ENCODE results near the gene PREB.
"Not testable (repeated sequence)": the region's sequence is repeated elsewhere in the genome, so short reads cannot be mapped to it uniquely, and the experiment has no call there.

The PREB gene

DNA sequence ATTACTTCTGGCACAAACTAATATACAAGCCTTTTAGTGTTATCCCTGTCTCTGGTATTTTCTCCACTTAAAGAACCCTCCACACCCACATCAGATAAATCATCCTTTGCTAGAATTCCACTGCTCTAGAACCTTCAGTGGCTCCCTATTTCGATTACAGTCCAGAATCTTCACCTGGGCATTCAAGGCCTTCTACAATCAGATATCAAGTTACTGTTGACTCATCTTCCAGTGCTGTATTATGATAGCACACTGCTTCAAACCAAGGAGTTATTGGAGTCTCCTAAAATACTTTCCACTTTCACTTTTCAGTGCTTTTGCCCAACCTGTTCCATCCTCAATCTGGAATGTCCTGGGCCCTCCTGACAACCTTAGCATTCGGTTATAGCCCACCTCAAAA is 18.9 kb downstream of the PREB start:
- H3K27ac ChIP-seq (ENCODE audit: low read depth, low read length) = no peak overlapping the region
- no peak overlapping the region for H3K9ac ChIP-seq (ENCODE audit: low read length)
- no peak overlapping the region for H3K4me3 ChIP-seq (ENCODE audit: low read length)
- H3K4me1 ChIP-seq (ENCODE audit: control insufficient read depth, insufficient read depth, low read length) = no peaks in the 10 kb centered on the region
- H3K27me3 ChIP-seq (ENCODE audit: control insufficient read depth, insufficient read depth, low read length) = peaks cover 7% of the 10 kb centered on the region
- no peaks in the 10 kb centered on the region for H3K36me3 ChIP-seq (ENCODE audit: control insufficient read depth, insufficient read depth, low read length)

DNA sequence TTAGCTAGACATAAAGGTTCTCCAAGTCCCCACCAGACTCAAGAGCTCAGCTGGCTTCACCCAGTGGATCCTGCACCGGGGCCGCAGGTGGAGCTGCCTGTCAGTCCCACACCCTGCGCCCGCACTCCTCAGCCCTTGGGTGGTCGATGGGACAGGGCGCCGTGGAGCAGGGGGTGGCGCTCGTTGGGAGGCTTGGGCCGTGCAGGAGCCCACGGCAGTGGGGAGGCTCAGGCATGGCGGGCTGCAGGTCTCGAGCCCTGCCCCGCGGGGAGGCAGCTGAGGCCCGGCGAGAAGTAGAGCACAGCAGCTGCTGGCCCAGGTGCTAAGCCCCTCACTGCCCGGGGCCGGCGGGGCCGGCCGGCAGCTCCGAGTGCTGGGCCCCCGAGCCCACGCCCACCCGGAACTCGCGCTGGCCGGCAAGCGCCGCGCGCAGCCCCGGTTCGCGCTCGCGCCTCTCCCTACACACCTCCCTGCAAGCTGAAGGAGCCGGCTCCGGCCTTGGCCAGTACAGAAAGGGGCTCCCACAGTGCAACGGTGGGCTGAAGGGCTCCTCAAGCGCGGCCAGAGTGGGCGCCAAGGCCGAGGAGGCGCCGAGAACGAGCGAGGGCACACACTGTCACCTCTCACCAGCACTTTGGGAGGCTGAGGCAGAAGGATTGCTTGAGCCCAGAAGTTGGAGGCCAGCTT is 22.9 kb downstream of the PREB start:
- not testable (repeated sequence) for H3K4me3 ChIP-seq (ENCODE audit: low read length); H3K9ac ChIP-seq (ENCODE audit: low read length); H3K4me1 ChIP-seq (ENCODE audit: control insufficient read depth, insufficient read depth, low read length); H3K27me3 ChIP-seq (ENCODE audit: control insufficient read depth, insufficient read depth, low read length); H3K36me3 ChIP-seq (ENCODE audit: control insufficient read depth, insufficient read depth, low read length); H3K27ac ChIP-seq (ENCODE audit: low read depth, low read length)

DNA sequence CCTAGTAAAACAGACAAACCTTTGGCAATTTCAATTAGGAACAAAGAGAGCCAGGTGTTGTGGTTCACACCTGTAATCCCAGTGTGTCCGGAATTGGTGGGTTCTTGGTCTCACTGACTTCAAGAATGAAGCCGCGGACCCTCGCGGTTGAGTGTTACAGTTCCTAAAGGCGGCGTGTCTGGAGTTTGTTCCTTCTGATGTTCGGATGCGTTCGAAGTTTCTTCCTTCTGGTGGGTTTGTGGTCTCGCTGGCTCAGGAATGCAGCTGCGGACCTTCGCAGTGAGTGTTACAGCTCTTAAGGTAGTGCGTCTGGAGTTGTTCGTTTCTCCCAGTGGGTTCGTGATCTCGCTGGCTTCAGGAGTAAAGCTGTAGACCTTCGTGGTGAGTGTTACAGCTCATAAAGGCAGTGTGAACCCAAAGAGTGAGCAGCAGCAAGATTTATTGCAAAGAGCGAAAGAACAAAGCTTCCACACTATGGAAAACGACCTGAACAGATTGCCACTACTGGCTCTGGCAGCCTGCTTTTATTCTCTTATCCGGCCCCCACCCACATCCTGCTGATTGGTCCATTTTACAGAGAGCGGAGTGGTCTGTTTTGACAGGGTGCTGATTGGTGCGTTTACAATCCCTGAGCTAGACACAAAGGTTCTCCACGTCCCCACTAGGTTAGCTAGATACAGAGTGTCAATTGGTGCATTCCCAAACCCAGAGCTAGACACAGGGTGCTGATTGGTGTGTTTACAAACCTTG is 23.7 kb downstream of the PREB start:
- H3K9ac ChIP-seq (ENCODE audit: low read length); H3K27me3 ChIP-seq (ENCODE audit: control insufficient read depth, insufficient read depth, low read length); H3K4me1 ChIP-seq (ENCODE audit: control insufficient read depth, insufficient read depth, low read length); H3K27ac ChIP-seq (ENCODE audit: low read depth, low read length); H3K4me3 ChIP-seq (ENCODE audit: low read length); H3K36me3 ChIP-seq (ENCODE audit: control insufficient read depth, insufficient read depth, low read length): not testable (repeated sequence)

DNA sequence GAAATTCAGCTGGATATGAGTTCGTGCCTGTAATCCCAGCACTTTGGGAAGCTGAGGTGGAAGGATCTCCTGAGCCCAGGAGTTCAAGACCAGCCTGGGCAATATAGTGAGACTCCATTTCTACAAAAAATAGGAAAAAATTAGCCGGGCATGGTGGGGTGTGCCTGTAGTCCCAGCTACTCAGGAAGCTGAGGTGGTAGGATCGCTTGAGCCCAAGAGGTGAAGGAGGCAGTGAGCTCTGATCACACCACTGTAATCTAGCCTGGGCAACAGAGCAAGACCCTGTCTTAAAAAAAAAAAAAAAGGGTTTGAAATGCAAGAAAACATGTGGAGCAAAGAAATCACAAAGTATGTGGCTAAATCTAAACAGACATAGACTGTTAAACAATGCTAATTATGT is 25.4 kb downstream of the PREB start:
- no peak overlapping the region for H3K4me3 ChIP-seq (ENCODE audit: low read length)
- H3K4me1 ChIP-seq (ENCODE audit: control insufficient read depth, insufficient read depth, low read length) = no peaks in the 10 kb centered on the region
- no peaks in the 10 kb centered on the region for H3K36me3 ChIP-seq (ENCODE audit: control insufficient read depth, insufficient read depth, low read length)
- no peak overlapping the region for H3K9ac ChIP-seq (ENCODE audit: low read length)
- no peaks in the 10 kb centered on the region for H3K27me3 ChIP-seq (ENCODE audit: control insufficient read depth, insufficient read depth, low read length)
- no peak overlapping the region for H3K27ac ChIP-seq (ENCODE audit: low read depth, low read length)

DNA sequence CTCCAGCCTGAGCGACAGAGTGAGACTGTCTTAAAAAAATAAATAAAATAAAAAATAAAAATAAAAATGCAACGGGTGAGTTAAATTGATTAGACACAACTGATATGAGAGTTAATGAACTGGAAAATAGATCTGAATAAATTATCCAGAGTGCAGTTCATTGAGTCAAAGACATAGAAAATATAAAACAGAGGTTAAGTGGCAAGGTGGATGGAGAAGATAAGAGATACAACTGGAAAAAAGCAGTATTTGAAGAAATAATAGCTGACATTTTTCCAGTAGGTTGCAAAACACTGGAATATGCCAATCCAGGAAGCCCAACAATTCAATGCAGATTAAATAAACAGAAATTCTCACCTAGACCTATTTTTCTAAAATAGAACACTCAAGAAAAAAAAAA is 26.2 kb downstream of the PREB start:
- H3K27me3 ChIP-seq (ENCODE audit: control insufficient read depth, insufficient read depth, low read length) = no peaks in the 10 kb centered on the region
- no peak overlapping the region for H3K9ac ChIP-seq (ENCODE audit: low read length)
- no peak overlapping the region for H3K27ac ChIP-seq (ENCODE audit: low read depth, low read length)
- H3K4me3 ChIP-seq (ENCODE audit: low read length) = no peak overlapping the region
- H3K36me3 ChIP-seq (ENCODE audit: control insufficient read depth, insufficient read depth, low read length) = no peaks in the 10 kb centered on the region
- H3K4me1 ChIP-seq (ENCODE audit: control insufficient read depth, insufficient read depth, low read length) = no peaks in the 10 kb centered on the region

DNA sequence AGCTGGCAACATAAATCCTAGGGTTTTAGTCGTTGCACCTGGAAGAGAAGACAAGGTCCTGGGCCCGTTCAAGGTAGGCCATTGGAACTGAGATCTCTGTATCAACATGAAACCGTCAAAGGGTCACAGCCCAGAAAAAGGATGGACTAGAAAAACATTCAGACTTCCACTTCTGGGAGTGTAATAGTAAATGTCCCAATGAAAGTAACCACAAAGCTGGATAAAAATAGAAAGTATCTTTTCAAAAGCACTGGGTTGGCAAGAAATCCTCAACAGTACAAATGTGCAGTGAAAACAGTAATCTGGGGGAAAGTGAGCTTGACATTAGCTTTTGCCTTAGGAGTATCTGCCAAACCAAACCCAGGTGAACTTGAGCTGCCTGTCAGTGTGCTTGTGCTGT is 28.5 kb downstream of the PREB start:
- H3K36me3 ChIP-seq (ENCODE audit: control insufficient read depth, insufficient read depth, low read length) = no peaks in the 10 kb centered on the region
- H3K27ac ChIP-seq (ENCODE audit: low read depth, low read length) = no peak overlapping the region
- no peak overlapping the region for H3K4me3 ChIP-seq (ENCODE audit: low read length)
- H3K27me3 ChIP-seq (ENCODE audit: control insufficient read depth, insufficient read depth, low read length) = no peaks in the 10 kb centered on the region
- H3K9ac ChIP-seq (ENCODE audit: low read length) = no peak overlapping the region
- no peaks in the 10 kb centered on the region for H3K4me1 ChIP-seq (ENCODE audit: control insufficient read depth, insufficient read depth, low read length)

DNA sequence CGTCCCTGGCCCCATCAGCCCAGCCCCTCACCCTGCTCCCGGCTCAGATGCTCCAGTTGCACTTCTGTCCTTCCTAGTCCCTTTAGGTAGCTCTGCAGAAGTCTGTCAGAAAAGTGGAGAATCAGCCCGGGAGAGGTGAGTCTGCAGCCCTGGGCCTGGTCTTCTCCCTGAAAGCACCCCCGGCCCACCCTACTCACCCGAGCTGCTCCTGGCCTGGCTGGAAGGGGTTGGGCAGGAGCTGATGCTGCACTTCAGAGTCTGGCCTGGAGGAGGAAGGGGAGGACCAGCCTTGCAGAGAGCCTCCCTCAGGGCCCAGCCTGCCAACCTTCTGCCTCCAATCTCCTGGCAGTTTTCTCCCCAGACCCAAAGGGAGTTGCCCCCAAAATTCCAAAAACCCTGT is 32.1 kb downstream of the PREB start:
- H3K4me1 ChIP-seq (ENCODE audit: control insufficient read depth, insufficient read depth, low read length) = no peaks in the 10 kb centered on the region
- H3K9ac ChIP-seq (ENCODE audit: low read length) = no peak overlapping the region

DNA sequence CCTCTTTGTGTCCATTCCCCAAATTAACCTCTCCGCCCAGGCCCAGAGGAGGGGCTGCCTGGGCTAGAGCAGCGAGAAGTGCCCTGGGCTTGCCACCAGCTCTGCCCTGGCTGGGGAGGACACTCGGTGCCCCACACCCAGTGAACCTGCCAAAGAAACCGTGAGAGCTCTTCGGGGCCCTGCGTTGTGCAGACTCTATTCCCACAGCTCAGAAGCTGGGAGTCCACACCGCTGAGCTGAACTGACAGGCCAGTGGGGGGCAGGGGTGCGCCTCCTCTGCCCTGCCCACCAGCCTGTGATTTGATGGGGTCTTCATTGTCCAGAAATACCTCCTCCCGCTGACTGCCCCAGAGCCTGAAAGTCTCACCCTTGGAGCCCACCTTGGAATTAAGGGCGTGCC is 34.4 kb downstream of the PREB start:
- no peaks in the 10 kb centered on the region for H3K36me3 ChIP-seq (ENCODE audit: control insufficient read depth, insufficient read depth, low read length)
- no peak overlapping the region for H3K4me3 ChIP-seq (ENCODE audit: low read length)
- H3K27me3 ChIP-seq (ENCODE audit: control insufficient read depth, insufficient read depth, low read length) = no peaks in the 10 kb centered on the region
- no peak overlapping the region for H3K27ac ChIP-seq (ENCODE audit: low read depth, low read length)
- H3K9ac ChIP-seq (ENCODE audit: low read length) = no peak overlapping the region
- H3K4me1 ChIP-seq (ENCODE audit: control insufficient read depth, insufficient read depth, low read length) = peaks cover 7% of the 10 kb centered on the region

More for the DNA sequence above, 32.1 kb downstream of the PREB start:
- Histone ChIP-seq H3K4me3 (ENCODE audit: low read length) (no peak overlapping the region), H3K27me3 (ENCODE audit: control insufficient read depth, insufficient read depth, low read length) (no peaks in the 10 kb centered on the region), H3K36me3 (ENCODE audit: control insufficient read depth, insufficient read depth, low read length) (no peaks in the 10 kb centered on the region), H3K27ac (ENCODE audit: low read depth, low read length) (no peak overlapping the region)

DNA sequence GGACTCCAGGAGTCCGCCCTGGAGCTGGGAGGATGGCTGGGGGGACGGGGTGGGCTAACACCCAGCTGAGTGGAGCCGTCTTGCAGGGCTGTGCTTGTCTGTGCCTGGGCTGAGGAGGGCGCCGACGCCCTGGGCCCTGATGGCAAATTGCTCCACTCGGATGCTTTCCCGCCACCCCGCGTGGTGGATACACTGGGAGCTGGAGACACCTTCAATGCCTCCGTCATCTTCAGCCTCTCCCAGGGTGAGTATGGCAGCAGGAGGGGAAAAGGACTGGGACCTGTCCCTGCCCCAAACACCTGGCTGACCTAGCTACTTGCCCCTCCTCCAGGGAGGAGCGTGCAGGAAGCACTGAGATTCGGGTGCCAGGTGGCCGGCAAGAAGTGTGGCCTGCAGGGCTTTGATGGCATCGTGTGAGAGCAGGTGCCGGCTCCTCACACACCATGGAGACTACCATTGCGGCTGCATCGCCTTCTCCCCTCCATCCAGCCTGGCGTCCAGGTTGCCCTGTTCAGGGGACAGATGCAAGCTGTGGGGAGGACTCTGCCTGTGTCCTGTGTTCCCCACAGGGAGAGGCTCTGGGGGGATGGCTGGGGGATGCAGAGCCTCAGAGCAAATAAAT is 35.0 kb downstream of the PREB start:
- H3K36me3 ChIP-seq (ENCODE audit: control insufficient read depth, insufficient read depth, low read length) = no peaks in the 10 kb centered on the region
- H3K4me3 ChIP-seq (ENCODE audit: low read length) = no peak overlapping the region
- no peaks in the 10 kb centered on the region for H3K27me3 ChIP-seq (ENCODE audit: control insufficient read depth, insufficient read depth, low read length)
- H3K4me1 ChIP-seq (ENCODE audit: control insufficient read depth, insufficient read depth, low read length) = peaks cover 7% of the 10 kb centered on the region
- no peak overlapping the region for H3K9ac ChIP-seq (ENCODE audit: low read length)
- H3K27ac ChIP-seq (ENCODE audit: low read depth, low read length) = no peak overlapping the region

DNA sequence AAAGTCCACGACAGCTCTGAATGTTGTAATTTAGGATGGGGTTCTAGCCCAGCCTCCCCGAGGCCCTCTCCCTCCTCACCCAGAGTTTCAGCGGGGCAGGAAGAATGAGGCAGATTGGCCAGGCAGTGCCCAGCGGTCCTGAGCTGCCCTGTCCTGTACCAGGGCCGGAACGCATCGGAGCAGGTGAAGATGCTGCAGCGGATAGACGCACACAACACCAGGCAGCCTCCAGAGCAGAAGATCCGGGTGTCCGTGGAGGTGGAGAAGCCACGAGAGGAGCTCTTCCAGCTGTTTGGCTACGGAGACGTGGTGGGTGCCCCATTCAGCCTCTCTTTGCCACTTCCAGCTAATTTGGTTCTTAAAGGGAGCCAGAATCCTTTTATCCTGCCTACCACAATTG is 37.1 kb downstream of the PREB start:
- H3K27ac ChIP-seq (ENCODE audit: low read depth, low read length) = no peak overlapping the region
- peaks cover 7% of the 10 kb centered on the region for H3K4me1 ChIP-seq (ENCODE audit: control insufficient read depth, insufficient read depth, low read length)
- H3K27me3 ChIP-seq (ENCODE audit: control insufficient read depth, insufficient read depth, low read length) = no peaks in the 10 kb centered on the region
- no peaks in the 10 kb centered on the region for H3K36me3 ChIP-seq (ENCODE audit: control insufficient read depth, insufficient read depth, low read length)
- H3K9ac ChIP-seq (ENCODE audit: low read length) = no peak overlapping the region
- H3K4me3 ChIP-seq (ENCODE audit: low read length) = no peak overlapping the region

DNA sequence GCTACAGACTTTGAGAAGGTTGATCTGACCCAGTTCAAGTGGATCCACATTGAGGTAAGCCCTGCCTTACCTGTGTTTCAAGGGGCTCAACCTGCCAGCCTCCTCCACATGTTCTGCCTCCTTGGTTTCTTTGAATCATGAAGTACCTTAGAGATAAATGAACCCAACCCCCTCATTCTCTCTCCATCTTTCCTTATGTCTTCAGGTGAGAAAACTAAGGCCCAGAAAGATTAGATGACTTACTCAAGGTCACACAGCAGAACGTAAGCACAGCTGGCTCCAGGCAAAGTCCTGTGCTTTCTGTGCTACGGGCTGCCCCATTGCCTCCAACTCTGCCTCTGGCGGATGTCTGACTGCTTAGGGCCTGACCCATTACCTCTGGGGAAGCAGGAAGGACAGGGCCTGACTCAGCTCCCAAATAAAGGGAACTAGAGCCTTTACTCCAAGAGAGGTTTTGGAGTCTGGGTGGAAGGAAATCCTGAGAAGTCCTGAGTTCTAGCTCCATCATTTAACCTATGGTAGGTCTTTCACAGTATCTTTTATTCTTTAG is 37.6 kb downstream of the PREB start:
- peaks cover 7% of the 10 kb centered on the region for H3K4me1 ChIP-seq (ENCODE audit: control insufficient read depth, insufficient read depth, low read length)
- no peak overlapping the region for H3K9ac ChIP-seq (ENCODE audit: low read length)
- no peaks in the 10 kb centered on the region for H3K27me3 ChIP-seq (ENCODE audit: control insufficient read depth, insufficient read depth, low read length)
- no peak overlapping the region for H3K27ac ChIP-seq (ENCODE audit: low read depth, low read length)
- no peaks in the 10 kb centered on the region for H3K36me3 ChIP-seq (ENCODE audit: control insufficient read depth, insufficient read depth, low read length)
- H3K4me3 ChIP-seq (ENCODE audit: low read length) = no peak overlapping the region

DNA sequence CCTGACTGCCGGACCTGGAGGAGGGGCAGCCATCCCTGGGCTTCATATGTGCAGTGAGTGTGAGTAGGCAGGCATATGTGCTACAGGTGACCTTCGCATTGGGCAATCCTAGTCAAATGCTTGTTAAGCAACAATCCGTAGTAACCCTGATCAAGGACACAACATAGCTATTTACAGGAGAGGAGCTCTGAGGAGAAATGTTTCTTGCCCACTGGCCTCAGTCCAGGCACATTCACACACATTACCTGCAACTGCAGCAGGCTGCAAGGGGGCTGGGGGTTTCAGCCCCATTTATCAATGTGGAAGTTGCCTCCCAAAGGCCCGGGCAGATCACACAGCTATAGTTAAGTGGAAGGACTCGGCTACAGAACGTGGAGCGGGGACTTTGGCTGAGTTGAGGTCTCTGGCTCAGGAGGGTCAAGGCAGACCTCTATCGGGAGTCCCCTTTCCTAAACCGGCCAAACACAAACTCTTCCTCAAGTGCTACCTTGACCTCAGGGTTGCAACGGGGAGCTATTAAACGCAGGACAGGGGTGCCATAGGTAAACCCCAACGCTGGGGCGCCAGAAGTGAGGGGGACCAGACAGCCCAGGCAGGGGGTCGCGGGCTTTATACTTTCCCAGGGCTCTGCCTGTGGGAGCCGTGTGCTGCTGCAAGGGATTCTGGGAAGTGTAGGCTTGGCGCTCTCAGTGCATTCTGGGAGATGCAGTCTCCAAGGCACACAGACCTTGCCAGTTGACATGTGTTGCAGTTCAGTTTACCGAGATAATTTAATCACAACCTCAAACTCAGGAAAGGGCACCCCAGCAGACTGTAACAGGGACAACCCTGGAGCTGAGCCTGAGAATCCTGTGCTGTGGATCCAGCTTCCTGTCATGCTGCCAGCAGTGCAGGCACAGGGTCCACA is 38.4 kb downstream of the PREB start:
- Histone ChIP-seq H3K27me3 (ENCODE audit: control insufficient read depth, insufficient read depth, low read length) (no peaks in the 10 kb centered on the region), H3K4me1 (ENCODE audit: control insufficient read depth, insufficient read depth, low read length) (peaks cover 7% of the 10 kb centered on the region), H3K27ac (ENCODE audit: low read depth, low read length) (no peak overlapping the region), H3K9ac (ENCODE audit: low read length) (no peak overlapping the region), H3K4me3 (ENCODE audit: low read length) (peak overlapping the region; percentile 55), H3K36me3 (ENCODE audit: control insufficient read depth, insufficient read depth, low read length) (no peaks in the 10 kb centered on the region)
